Sciatic nerve (tissue), 2 donors: ENCODE results near the gene SELENOM. TPM values are rescaled to one million over a fixed set of nuclear protein-coding genes. Genes with fewer than 3 reads are reported as not detected.
A peak's percentile ranks its signal among the peaks of the same experiment; 100 is the strongest.
"Not testable (repeated sequence)": the region's sequence is repeated elsewhere in the genome, so short reads cannot be mapped to it uniquely, and the experiment has no call there.

ENCODE experiments used
- ATAC-seq: fragments of 200-7000 bp; cut with Tn5 transposase; one replicate; pipeline ENCODE4 v1.9.1; 2020; ENCODE audit warnings: mild to moderate bottlenecking, moderate library complexity
- DNase-seq: peaks from one replicate; pipeline ENCODE4 v3.0.0-alpha.2; 2020; ENCODE audit warnings: low spot score
- intact Hi-C: fragments of 100-400 bp; cut with DNase I; formaldehyde crosslinking; loops from one replicate; pipeline ENCODE4 v1.14.2; 2022
- total RNA-seq: library from RNA; stranded (reverse); fragmentation: NEBNext Ultra II Directional; extraction: Animal tissue kit (Norgen Biotek cat#: 25700); gene quantifications from one replicate; pipeline ENCODE4 v1.2.1, GENCODE V29; 2021
- donor health status: DM: no; HTN: no; CAD: no.
- donor health status: DM: no; HTN: no; CAD: no.

SELENOM gene
- total RNA-seq, 1 donor from 2014 or later, result 159 TPM

- intact Hi-C loops, ATAC-seq, DNase-seq: not testable (repeated sequence)
Observed at GRCh38 chr22:31059663-31060062, 47.7 kb downstream of the SELENOM start.

DNA sequence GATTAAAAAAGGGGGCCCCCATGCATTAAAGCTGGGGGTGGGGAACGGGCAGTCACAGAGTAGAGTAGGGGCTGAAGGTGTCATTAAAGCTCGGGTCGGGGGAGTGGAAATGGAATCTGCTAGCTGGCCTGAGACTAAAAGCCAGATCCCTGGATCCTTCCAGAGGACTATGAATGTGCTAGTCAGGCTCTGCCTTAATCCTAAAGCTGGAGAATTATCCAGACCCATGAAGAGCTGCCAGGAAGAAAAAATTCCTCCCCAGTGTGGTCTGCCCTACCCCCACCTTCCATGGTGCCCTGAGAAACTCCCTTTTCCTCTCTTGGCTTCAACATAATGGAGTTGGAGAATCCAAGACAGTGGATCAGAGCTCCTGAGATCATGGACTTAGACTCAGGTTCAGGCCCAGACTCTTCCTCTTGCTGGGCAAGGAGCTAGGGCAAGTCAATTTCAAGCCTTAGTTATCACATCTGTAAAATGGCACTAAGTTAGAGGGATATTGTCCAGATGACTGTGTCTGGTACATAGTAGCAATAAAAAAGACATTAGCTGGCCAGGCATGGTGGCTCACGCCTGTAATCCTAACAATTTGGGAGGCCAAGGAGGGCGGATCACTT is 50.3 kb downstream of the SELENOM start:
- no peak for DNase-seq
- ATAC-seq, result no peak
- intact Hi-C loops, result no loop called here

DNA sequence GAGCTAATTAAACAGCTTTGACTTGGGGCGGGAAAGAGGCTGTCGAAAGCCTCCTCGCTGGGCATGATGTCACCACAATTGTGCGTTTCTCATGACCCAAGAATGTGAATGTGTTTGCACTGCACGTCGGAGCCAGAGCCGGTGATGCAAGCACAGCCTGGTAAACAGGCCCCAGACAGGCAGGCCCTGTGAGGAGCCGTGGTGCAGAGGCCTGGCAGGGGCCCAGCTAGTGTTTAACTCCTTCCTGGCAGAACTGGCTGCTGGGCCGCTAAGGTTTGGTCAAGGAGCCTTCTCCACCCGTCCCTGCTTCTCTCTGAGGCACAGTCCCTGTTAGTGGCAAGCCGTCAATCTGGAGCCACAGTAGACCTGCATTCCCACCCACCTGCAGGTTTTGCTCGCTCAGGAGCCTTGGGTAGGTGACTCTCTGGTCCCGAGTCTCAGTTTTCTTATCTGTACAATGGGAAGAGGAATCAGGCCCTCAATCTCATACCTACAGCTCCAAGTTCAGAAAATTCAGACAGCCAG is 51.7 kb downstream of the SELENOM start:
- DNase-seq, result peak; percentile 88
- intact Hi-C loops, result no loop called here

DNA sequence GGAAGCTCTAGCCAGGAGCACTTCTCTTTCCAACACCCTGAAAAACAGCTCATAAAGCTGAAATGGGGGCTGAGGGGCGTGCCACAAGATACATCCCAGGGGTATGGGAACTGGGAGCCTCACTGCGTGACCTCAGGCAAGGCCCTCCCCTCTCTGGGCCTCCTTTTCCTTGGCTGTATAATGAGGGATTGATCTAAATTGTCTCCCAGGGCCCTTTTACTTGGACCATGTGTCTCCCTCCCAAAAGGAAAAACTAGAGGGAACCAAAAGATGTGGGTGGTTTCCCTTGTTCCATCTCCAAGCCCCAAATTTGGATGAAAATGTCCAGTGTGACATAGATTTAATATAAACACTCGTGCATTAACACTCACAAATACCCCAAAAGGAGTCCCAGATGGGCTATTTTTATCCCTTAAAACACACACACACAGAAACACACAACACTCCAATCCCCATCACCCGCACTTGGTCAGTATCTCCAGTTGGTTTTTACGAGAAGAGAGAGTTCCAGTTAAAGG is 52.2 kb downstream of the SELENOM start:
- DNase-seq (no peak), ATAC-seq (peak; percentile 27)
- intact Hi-C loops, result no loop called here

More for the DNA sequence above, 51.7 kb downstream of the SELENOM start:
- ATAC-seq, result peak; percentile 98

Other genes starting within 250 kb of the SELENOM start
- 29.5 TPM for gene MORC2, start 138.8 kb downstream of the SELENOM start, total RNA-seq
- gene TUG1, start 138.3 kb downstream of the SELENOM start, total RNA-seq, result 95.7 TPM
- 283 TPM for gene SMTN, start 26.2 kb downstream of the SELENOM start, total RNA-seq
- gene INPP5J, start 15.4 kb upstream of the SELENOM start, total RNA-seq, result 1.9 TPM
- not detected for gene PLA2G3, start 32.9 kb upstream of the SELENOM start, total RNA-seq
- gene RNF185, start 52.6 kb upstream of the SELENOM start, total RNA-seq, result 33.8 TPM
- 64.2 TPM for gene LIMK2, start 104.7 kb upstream of the SELENOM start, total RNA-seq
- 58.5 TPM for gene PIK3IP1, start 184.9 kb upstream of the SELENOM start, total RNA-seq
- gene PATZ1, start 238.8 kb upstream of the SELENOM start, total RNA-seq, result 20.3 TPM